NCI-H1092 (cell line): ENCODE results near the gene PCNX2.

Source experiments
- DNase-seq: peaks from one replicate; lab custom pipeline; 2025; lab: John Stamatoyannopoulos, UW

The PCNX2 gene

GRCh38 chr1:233315718-233316301 lies 20.3 kb upstream of the PCNX2 start:
- DNase-seq: no peak

DNA sequence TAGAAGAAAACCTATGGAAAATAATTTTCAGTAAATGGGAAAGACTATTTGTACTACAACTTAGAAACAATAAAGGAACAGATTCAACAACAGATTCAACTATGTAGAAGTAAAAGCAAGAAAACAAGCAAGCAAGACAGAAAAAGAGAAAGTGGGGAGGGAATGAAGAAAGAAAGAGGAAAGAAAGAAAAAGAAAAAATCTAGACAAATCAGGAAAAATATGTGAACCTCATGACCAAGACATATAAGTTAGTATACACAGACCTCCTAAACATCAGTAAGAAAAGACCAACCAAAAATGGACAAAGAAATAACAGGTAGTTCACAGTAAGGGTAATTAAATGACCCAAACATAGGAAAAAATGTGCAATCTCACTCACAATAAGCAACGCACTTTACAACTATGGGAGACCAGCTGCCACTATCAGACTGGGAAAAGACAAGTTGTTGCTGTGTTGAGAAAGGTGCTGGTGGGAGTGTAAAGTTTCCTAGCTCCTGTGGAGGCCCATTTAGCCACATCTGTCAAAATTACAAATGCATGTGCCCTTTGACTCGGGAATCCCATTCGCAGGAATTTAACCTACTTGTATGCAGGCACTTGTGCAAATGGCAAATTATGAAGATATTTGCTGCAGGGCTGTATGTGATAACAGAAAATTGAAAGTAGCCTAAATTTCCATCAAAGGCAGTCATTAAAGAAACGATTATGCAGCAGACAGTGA lies 18.1 kb upstream of the PCNX2 start:
- DNase-seq: no peak

DNA sequence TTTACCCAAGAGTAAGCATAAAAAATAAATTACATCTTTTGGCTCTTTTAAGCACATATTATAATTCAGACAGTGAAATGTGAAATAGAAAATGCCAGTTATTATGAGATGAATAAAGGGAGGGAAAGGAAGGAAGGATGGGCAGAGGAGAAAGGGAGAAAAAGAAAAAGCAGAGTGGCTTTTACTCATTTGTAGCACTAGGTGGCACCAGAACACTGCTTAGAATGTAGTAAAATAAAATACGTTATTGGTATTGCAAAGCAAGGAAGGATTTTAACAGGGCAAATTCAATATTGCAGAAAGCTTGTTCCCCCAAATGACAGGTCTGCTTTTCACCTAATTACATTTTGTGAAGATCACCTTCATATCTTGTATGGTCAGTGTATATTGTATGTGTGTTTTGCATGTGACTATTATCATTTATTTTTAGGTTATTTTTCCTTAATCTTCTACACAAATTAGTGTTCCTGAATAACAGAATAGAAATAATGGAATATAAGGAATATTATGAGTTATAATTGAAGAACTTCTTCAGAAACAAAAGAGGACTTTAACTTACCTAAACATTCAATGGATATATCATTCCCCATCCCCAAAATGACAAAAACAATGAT lies 9.1 kb upstream of the PCNX2 start:
- DNase-seq: peak; percentile 6

DNA sequence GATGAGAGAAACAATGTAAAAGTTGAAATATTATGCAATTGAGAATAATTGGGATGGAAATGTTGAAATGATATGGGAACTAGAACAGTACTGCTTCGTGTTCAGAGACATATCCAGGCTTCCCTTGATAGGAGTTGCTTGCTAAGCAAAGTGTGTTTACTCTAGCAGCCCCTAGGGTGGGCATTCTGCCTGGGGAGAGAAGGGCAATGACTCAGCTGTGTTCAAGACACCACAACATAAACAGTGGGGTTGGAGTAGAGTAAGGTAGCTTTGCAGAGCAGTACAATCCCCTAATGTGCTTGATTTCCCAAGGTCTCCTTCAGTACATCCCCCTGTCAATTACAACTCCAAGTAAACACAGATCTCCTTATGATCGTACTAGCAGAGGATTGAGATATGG lies 4.8 kb upstream of the PCNX2 start:
- no peak for DNase-seq

DNA sequence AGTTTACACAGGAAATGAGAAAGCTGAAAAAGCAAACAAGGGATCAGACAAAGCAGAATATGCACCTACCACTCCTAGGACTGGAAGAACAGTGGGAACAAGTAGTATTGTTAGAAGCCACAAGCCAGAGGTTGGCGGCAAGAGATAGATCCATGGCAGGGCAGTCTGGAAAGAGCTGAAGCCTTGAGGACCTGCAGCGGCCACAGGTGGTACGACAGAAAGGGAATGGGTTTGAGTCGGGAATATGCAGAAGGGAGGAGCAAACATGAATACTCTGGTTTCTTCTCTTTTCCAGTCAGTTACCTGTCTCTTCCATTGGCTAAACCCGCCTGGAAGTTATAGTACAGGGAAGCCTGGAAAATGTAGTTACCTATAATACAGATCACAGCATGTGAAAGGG lies 3.9 kb upstream of the PCNX2 start:
- DNase-seq: no peak

GRCh38 chr1:233295975-233296322 lies 424 bp upstream of the PCNX2 start:
- DNase-seq: no peak

GRCh38 chr1:233294913-233295236 lies 650 bp downstream of the PCNX2 start:
- no peak for DNase-seq

GRCh38 chr1:233293556-233294446 lies 1.7 kb downstream of the PCNX2 start:
- no peak for DNase-seq

GRCh38 chr1:233290396-233291034 lies 5.0 kb downstream of the PCNX2 start:
- no peak for DNase-seq

- DNase-seq: peak; percentile 46
Measured at GRCh38 chr1:233289676-233290075, 5.8 kb downstream of the PCNX2 start.

DNA sequence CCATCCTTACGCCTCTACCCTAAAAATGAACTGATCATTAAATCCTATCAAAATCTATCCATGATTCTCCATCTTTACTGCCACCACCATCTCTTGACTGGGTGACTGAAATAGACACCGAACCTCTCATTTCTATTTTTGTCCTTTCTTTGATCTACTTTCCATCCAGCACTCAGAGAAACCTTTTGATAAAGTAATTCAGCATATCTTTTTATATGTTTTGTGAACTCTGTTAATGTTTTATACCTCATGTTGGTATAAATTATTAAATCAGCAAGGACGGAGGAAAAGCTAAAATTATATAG lies 13.0 kb downstream of the PCNX2 start:
- DNase-seq: no peak

DNA sequence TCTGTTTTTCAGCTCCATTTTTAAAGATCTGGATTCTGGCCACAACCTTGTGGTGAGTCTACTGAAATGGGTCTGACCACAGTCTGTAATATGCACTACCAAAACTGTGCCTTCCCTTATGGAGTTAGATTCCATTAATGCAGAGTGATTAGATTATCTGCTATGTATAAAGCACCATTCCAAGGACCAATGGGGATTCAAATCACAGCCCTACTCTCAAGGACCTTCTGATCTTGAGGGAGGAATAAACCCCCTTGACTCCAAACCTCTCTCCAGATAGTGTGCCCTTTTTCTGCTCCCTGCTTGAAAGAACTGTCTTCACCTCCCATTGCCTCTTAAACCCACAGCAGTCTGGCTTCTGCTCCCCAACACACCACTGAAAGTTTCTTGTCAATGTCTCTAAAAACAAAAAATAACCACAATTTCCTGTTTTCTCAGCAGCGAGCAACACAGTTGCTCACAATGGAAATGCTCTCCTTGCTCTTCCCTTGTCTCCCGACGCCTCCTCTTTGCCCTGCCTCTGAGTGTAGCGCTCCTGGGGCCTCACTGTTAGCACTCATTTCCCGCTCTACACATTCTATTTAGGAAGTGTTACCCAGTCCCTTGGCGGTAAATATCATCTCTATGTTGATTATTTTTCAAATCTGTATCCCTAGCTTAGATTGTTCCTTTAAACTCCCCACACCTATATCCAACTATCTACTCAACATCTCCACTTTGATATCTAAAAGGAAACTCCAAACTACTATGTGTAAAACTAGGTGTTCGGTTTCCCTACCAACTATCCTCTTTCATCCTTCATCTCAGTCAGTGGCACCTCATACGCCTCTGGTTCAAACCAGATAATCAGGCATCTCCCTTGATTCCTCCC lies 13.6 kb downstream of the PCNX2 start:
- no peak for DNase-seq

DNA sequence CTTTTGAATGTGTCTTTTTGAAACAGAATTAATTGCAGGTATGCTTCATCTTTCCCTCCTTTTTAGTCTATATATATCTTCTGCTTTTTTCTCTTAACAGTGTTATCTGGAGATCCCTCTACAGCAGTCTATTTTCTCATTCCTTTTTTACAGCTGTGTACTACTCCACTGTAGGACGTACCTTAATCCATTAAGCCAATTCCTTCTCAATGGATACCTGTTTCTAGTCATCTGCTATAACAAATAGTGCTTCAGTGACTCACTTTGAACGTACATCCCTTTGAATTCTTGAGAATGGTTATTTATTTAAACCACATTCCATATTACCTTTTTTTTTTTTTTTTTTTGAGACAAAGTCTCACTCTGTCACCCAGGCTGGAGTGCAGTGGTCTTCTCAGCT lies 15.6 kb downstream of the PCNX2 start:
- no peak for DNase-seq

- DNase-seq: no peak
Measured at GRCh38 chr1:233278631-233279030, 16.9 kb downstream of the PCNX2 start.

DNA sequence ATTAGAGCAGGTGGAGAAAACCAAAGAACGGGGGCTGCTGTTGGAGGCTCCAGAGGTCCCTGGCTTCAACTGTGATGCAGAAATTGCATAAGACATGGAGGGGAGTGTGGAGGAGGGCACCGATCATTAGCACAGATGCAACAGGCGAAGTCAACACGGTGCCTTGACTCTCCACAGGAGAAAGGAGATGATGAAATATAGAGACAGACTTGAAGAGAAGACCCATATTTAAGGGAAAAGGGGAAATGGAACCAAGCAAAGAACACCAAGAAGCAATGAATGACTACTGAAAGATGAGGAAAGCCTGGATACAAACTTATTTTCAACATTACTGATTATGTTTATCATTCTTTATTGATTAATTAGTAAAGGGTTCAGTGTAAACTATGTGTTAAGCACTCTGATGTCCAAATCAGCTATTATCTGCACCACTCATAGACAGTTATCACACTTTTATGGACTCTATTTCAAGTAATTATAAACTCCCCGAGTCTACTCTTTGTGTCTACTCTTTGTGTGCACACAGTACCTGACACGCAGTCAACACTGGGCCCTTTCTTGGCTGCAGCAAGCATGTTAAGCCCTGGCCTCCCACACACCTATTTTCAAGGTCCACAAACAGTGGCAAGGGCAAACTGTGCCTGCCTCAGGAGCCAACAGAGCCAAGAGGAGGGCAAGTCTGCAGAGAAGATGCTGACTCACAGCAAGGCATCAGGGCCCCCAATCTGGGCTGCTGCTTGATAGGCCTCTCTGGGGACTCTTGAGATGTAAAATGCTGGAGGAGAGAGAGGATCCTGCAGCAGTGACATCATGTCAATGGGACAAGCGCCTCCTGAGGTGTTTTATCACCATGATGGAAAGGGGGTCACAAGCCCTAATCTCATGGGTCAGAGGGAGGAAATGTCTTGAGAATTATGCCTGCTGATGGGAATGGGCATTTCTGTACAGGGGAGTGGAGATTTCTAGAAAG lies 17.6 kb downstream of the PCNX2 start:
- no peak for DNase-seq

DNA sequence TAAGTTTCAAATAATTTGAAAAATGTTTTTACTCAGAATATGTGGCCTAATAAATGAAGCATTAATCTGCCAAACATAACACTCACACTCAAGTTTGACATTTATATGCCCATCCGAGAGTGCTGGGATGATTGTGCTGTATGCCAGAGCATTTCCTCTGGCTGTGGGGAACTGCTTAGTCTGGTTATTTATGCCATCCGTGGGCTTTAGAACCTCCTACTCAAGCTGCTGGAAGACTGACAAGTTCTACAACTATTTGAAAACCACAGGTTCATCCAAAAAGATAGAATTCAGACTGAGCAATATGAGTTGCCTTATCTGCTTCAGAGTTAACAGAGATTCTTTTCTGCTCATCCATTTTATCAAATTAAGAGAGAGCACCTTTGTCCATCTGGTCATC lies 25.9 kb downstream of the PCNX2 start:
- DNase-seq: no peak

DNA sequence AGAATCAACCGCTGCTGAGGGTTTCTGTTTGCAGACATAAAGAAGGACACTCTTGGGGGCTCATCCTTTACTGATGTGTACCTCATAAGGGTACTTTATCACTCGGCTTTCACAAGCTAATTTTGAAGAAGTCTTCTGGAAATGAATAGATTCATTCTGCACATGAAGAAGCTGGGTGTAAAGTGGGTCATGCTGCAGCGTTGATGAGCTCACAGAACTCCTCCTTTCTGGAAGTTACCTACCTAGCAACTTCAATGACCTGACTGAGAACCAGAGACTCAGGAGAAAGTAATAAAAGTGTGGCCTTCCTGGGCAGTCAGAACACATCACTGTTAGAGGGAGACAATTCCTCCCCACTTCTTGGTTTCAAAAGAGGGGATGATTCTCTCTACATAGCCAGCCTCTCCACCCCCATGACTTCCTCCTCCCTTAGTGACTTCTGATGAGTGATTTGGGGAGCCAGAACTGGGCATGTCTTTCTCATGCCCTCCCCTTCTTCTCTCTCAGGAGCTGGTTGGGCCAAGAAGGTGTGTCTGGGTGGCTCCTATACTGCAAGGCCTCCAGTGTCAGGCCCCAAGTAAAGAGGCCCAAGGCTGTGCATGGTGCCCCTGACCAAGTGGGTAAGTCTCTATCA lies 27.0 kb downstream of the PCNX2 start:
- no peak for DNase-seq

DNA sequence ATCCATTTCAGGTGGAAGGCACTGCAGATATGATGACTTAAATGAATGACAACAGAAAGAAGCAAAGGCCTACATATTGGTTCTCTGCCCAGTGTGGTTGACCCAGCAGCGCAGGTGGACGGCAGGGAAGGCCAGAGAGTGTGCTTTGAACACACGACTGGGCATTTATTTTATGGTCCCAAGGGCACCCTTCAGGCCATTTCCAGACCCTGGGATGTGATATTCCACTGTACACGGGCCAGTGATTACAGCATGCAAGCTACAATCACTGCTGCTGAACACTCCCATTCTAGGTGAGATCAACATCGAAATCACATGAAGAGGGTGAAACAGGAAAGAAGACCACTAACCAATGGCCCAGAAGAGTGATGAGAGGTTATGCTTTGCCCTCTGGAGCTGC lies 33.8 kb downstream of the PCNX2 start:
- no peak for DNase-seq

GRCh38 chr1:233261206-233261605 lies 34.3 kb downstream of the PCNX2 start:
- DNase-seq: no peak

- DNase-seq: no peak
Measured at GRCh38 chr1:233257786-233258185, 37.7 kb downstream of the PCNX2 start.
